ENCODE results near the gene ABLIM2.

GRCh38 chr4:8115916-8116315 lies 42.7 kb downstream of the ABLIM2 start:
- TF ChIP-seq CTCF (conservative IDR thresholded peaks at IDR 0.05) (no peak), ZFX (IDR thresholded peaks at IDR 0.05) (no peak)

Data from C4-2B (cell line).